ENCODE results near the gene WWC1.

WWC1 gene

GRCh38 chr5:168364151-168364661 lies 72.8 kb downstream of the WWC1 start:
- no peak for DNase-seq (ENCODE audit: low read depth)

- no peak for DNase-seq (ENCODE audit: low read depth)
Observed at GRCh38 chr5:168364750-168365550, 73.5 kb downstream of the WWC1 start.

GRCh38 chr5:168365581-168366081 lies 74.2 kb downstream of the WWC1 start:
- DNase-seq (ENCODE audit: low read depth), result no peak

- DNase-seq (ENCODE audit: low read depth), result no peak
Observed at GRCh38 chr5:168366116-168366515, 74.7 kb downstream of the WWC1 start.

- DNase-seq (ENCODE audit: low read depth), result no peak
Observed at GRCh38 chr5:168368854-168369253, 77.4 kb downstream of the WWC1 start.

- DNase-seq (ENCODE audit: low read depth), result no peak
Observed at GRCh38 chr5:168370831-168371230, 79.4 kb downstream of the WWC1 start.

- DNase-seq (ENCODE audit: low read depth), result no peak
Observed at GRCh38 chr5:168372356-168372946, 81.0 kb downstream of the WWC1 start.

- no peak for DNase-seq (ENCODE audit: low read depth)
Observed at GRCh38 chr5:168374532-168374931, 83.1 kb downstream of the WWC1 start.

- DNase-seq (ENCODE audit: low read depth), result no peak
Observed at GRCh38 chr5:168375214-168375613, 83.8 kb downstream of the WWC1 start.

GRCh38 chr5:168377525-168377924 lies 86.1 kb downstream of the WWC1 start:
- peak; percentile 4 for DNase-seq (ENCODE audit: low read depth)

GRCh38 chr5:168378741-168379140 lies 87.3 kb downstream of the WWC1 start:
- no peak for DNase-seq (ENCODE audit: low read depth)

GRCh38 chr5:168382421-168382820 lies 91.0 kb downstream of the WWC1 start:
- no peak for DNase-seq (ENCODE audit: low read depth)

- DNase-seq (ENCODE audit: low read depth), result no peak
Observed at GRCh38 chr5:168390491-168390890, 99.0 kb downstream of the WWC1 start.

- DNase-seq (ENCODE audit: low read depth), result no peak
Observed at GRCh38 chr5:168393773-168394172, 102.3 kb downstream of the WWC1 start.

GRCh38 chr5:168400429-168401220 lies 109.2 kb downstream of the WWC1 start:
- no peak for DNase-seq (ENCODE audit: low read depth)

- DNase-seq (ENCODE audit: low read depth), result no peak
Observed at GRCh38 chr5:168401226-168401625, 109.8 kb downstream of the WWC1 start.

GRCh38 chr5:168401880-168402279 lies 110.4 kb downstream of the WWC1 start:
- DNase-seq (ENCODE audit: low read depth), result no peak

- no peak for DNase-seq (ENCODE audit: low read depth)
Observed at GRCh38 chr5:168404365-168404764, 112.9 kb downstream of the WWC1 start.

- no peak for DNase-seq (ENCODE audit: low read depth)
Observed at GRCh38 chr5:168407211-168407610, 115.8 kb downstream of the WWC1 start.

GRCh38 chr5:168408561-168409305 lies 117.3 kb downstream of the WWC1 start:
- no peak for DNase-seq (ENCODE audit: low read depth)

- DNase-seq (ENCODE audit: low read depth), result no peak
Observed at GRCh38 chr5:168409591-168410458, 118.4 kb downstream of the WWC1 start.

Measured in T follicular helper cell (primary cell).